ENCODE results near the gene TUBA1C.
A peak's percentile ranks its signal among the peaks of the same experiment; 100 is the strongest.

Gene TUBA1C

DNA sequence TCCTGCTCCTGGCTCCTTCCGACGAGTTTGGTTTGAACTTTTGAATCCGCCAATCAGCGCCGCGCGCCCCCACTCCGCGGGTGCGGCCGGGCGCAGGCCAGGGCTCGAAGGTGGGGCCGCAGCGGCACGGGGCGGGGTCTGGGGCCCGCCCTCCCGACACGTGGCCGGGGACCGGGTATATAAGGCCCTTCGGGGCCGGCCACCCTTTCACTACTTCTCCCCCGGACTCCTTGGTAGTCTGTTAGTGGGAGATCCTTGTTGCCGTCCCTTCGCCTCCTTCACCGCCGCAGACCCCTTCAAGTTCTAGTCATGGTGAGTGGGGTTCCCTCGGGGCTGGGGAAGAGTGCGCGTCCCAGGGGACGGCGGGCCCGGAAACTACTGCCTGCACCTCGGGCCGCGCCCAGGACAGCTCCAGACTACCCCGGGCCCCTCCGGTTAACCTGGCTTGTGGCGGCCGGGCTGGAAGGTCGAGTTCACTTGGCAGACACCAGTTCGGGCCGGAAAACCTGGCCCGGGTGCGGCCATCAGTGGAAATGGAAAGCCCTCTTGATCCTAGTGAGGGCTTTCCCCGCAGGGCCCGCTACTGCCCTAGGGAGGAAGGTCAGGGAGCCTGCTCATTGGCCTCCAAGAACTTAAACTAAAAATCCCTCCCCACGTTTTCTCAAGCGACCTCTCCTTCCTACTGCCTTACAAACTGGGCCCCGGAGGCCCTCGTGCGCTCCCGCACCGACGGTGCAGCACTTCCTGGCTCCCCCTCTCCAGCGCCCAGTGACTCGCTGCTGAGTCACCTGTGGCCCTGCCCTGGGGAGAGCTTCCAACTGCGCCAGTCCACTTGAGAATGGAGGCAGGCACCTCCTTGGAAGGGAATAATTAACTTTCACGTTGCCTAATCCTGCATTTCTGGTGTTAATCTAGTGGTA, at the start of gene TUBA1C:
Gene TUBA1C (plus strand): TSS at position 210 of the 920 bp plus-strand sequence. CDS start 100 bp downstream, at position 310.
- H3K27ac ChIP-seq (ENCODE audit: extremely low read depth, low read depth, low read length) = peak within 1 kb of the TSS; percentile 84
- H3K9me3 ChIP-seq (ENCODE audit: control insufficient read depth, insufficient read depth, low read depth, low read length) = no peaks in the 10 kb centered on the region
- H3K4me3 ChIP-seq (ENCODE audit: low read depth, low read length) = peak within 1 kb of the TSS; percentile 94
- ChIA-PET CTCF (interaction anchor here (0.7 to 3.9 kb wide), 7 partner anchors 25 to 1503 kb away, joined by 3 to 17 read pairs (median 7); partner anchors contain the start of gene RHEBL1), POLR2A (interaction anchor here (0.6 to 4.0 kb wide), 22 partner anchors 10 to 347 kb away, joined by 3 to 33 read pairs (median 4); partner anchors contain the start of genes ARF3, DNAJC22, PRPH and SPATS2)
- H3K4me1 ChIP-seq (ENCODE audit: control insufficient read depth, insufficient read depth, low read length) = peaks cover 5% of the 10 kb centered on the region
- H3K36me3 ChIP-seq (ENCODE audit: control insufficient read depth in 2 of 2, insufficient read depth in 1 of 2, low read length in 2 of 2) = peaks cover 14 to 33% of the 10 kb centered on the region in 2 experiments
- TF ChIP-seq, protein P1, sequence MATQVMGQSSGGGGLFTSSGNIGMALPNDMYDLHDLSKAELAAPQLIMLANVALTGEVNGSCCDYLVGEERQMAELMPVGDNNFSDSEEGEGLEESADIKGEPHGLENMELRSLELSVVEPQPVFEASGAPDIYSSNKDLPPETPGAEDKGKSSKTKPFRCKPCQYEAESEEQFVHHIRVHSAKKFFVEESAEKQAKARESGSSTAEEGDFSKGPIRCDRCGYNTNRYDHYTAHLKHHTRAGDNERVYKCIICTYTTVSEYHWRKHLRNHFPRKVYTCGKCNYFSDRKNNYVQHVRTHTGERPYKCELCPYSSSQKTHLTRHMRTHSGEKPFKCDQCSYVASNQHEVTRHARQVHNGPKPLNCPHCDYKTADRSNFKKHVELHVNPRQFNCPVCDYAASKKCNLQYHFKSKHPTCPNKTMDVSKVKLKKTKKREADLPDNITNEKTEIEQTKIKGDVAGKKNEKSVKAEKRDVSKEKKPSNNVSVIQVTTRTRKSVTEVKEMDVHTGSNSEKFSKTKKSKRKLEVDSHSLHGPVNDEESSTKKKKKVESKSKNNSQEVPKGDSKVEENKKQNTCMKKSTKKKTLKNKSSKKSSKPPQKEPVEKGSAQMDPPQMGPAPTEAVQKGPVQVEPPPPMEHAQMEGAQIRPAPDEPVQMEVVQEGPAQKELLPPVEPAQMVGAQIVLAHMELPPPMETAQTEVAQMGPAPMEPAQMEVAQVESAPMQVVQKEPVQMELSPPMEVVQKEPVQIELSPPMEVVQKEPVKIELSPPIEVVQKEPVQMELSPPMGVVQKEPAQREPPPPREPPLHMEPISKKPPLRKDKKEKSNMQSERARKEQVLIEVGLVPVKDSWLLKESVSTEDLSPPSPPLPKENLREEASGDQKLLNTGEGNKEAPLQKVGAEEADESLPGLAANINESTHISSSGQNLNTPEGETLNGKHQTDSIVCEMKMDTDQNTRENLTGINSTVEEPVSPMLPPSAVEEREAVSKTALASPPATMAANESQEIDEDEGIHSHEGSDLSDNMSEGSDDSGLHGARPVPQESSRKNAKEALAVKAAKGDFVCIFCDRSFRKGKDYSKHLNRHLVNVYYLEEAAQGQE (tag by site-specific recombination; IDR thresholded peaks at IDR 0.05) = peak; percentile 60
- TF ChIP-seq, protein P2, sequence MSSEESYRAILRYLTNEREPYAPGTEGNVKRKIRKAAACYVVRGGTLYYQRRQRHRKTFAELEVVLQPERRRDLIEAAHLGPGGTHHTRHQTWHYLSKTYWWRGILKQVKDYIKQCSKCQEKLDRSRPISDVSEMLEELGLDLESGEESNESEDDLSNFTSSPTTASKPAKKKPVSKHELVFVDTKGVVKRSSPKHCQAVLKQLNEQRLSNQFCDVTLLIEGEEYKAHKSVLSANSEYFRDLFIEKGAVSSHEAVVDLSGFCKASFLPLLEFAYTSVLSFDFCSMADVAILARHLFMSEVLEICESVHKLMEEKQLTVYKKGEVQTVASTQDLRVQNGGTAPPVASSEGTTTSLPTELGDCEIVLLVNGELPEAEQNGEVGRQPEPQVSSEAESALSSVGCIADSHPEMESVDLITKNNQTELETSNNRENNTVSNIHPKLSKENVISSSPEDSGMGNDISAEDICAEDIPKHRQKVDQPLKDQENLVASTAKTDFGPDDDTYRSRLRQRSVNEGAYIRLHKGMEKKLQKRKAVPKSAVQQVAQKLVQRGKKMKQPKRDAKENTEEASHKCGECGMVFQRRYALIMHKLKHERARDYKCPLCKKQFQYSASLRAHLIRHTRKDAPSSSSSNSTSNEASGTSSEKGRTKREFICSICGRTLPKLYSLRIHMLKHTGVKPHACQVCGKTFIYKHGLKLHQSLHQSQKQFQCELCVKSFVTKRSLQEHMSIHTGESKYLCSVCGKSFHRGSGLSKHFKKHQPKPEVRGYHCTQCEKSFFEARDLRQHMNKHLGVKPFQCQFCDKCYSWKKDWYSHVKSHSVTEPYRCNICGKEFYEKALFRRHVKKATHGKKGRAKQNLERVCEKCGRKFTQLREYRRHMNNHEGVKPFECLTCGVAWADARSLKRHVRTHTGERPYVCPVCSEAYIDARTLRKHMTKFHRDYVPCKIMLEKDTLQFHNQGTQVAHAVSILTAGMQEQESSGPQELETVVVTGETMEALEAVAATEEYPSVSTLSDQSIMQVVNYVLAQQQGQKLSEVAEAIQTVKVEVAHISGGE (tag by site-specific recombination; conservative IDR thresholded peaks at IDR 0.05; ENCODE audit: low read depth) = peak; percentile 94
- TF ChIP-seq ZNF24 (tag by site-specific recombination; IDR thresholded peaks at IDR 0.05) = no peak; the same call in none of the 2 replicates
- no peak for TF ChIP-seq ZNF626 (tag by site-specific recombination; IDR thresholded peaks at IDR 0.05)
- TF ChIP-seq ZNF548 (tag by site-specific recombination; IDR thresholded peaks at IDR 0.05) = no peak
- TF ChIP-seq ZBTB17 (tag by site-specific recombination; IDR thresholded peaks at IDR 0.05) = peak; percentile 71
- TF ChIP-seq ZNF335 (tag by site-specific recombination; conservative IDR thresholded peaks at IDR 0.05) = peak; percentile 82
- TF ChIP-seq, protein P3, sequence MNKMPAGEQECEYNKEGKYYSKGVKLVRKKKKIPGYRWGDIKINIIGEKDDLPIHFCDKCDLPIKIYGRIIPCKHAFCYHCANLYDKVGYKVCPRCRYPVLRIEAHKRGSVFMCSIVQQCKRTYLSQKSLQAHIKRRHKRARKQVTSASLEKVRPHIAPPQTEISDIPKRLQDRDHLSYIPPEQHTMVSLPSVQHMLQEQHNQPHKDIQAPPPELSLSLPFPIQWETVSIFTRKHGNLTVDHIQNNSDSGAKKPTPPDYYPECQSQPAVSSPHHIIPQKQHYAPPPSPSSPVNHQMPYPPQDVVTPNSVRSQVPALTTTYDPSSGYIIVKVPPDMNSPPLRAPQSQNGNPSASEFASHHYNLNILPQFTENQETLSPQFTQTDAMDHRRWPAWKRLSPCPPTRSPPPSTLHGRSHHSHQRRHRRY (tag by site-specific recombination; IDR thresholded peaks at IDR 0.05) = no peak
- TF ChIP-seq, protein P4, sequence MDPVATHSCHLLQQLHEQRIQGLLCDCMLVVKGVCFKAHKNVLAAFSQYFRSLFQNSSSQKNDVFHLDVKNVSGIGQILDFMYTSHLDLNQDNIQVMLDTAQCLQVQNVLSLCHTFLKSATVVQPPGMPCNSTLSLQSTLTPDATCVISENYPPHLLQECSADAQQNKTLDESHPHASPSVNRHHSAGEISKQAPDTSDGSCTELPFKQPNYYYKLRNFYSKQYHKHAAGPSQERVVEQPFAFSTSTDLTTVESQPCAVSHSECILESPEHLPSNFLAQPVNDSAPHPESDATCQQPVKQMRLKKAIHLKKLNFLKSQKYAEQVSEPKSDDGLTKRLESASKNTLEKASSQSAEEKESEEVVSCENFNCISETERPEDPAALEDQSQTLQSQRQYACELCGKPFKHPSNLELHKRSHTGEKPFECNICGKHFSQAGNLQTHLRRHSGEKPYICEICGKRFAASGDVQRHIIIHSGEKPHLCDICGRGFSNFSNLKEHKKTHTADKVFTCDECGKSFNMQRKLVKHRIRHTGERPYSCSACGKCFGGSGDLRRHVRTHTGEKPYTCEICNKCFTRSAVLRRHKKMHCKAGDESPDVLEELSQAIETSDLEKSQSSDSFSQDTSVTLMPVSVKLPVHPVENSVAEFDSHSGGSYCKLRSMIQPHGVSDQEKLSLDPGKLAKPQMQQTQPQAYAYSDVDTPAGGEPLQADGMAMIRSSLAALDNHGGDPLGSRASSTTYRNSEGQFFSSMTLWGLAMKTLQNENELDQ (tag by site-specific recombination; IDR thresholded peaks at IDR 0.05; ENCODE audit: low read depth) = no peak
- TF ChIP-seq ZNF76 (tag by site-specific recombination; IDR thresholded peaks at IDR 0.05; ENCODE audit: borderline replicate concordance, low read depth) = 0 out of 2 replicates have a peak, but pooled peaks have one; percentile 66
- TF ChIP-seq ZNF521 (tag by site-specific recombination; IDR thresholded peaks at IDR 0.05) = no peak
- TF ChIP-seq ZNF354C (tag by site-specific recombination; IDR thresholded peaks at IDR 0.05; ENCODE audit: borderline replicate concordance, low read depth) = no peak
- no peak for TF ChIP-seq SETDB1 (IDR thresholded peaks at IDR 0.05; ENCODE audit: insufficient read length, low read length)
- 0 out of 2 replicates have a peak, but pooled peaks have one; percentile 29 for TF ChIP-seq ZNF501 (tag by site-specific recombination; IDR thresholded peaks at IDR 0.05)
- TF ChIP-seq ZNF121 (tag by site-specific recombination; IDR thresholded peaks at IDR 0.05) = peak; percentile 18; the same call in 1 of the 2 replicates
- peak; percentile 75 for TF ChIP-seq ZNF660 (tag by site-specific recombination; IDR thresholded peaks at IDR 0.05)
- peak; percentile 81 for TF ChIP-seq ZBTB20 (tag by site-specific recombination; IDR thresholded peaks at IDR 0.05)
- TF ChIP-seq, protein P5, sequence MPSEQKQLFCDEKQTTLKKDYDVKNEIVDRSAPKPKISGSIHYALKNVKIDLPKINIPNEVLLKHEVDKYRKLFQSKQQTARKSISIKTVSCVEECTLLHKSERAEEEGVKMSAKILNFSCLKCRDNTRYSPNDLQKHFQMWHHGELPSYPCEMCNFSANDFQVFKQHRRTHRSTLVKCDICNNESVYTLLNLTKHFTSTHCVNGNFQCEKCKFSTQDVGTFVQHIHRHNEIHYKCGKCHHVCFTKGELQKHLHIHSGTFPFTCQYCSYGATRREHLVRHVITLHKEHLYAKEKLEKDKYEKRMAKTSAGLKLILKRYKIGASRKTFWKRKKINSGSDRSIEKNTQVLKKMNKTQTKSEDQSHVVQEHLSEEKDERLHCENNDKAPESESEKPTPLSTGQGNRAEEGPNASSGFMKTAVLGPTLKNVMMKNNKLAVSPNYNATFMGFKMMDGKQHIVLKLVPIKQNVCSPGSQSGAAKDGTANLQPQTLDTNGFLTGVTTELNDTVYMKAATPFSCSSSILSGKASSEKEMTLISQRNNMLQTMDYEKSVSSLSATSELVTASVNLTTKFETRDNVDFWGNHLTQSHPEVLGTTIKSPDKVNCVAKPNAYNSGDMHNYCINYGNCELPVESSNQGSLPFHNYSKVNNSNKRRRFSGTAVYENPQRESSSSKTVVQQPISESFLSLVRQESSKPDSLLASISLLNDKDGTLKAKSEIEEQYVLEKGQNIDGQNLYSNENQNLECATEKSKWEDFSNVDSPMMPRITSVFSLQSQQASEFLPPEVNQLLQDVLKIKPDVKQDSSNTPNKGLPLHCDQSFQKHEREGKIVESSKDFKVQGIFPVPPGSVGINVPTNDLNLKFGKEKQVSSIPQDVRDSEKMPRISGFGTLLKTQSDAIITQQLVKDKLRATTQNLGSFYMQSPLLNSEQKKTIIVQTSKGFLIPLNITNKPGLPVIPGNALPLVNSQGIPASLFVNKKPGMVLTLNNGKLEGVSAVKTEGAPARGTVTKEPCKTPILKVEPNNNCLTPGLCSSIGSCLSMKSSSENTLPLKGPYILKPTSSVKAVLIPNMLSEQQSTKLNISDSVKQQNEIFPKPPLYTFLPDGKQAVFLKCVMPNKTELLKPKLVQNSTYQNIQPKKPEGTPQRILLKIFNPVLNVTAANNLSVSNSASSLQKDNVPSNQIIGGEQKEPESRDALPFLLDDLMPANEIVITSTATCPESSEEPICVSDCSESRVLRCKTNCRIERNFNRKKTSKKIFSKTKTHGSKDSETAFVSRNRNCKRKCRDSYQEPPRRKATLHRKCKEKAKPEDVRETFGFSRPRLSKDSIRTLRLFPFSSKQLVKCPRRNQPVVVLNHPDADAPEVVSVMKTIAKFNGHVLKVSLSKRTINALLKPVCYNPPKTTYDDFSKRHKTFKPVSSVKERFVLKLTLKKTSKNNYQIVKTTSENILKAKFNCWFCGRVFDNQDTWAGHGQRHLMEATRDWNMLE (tag by site-specific recombination; conservative IDR thresholded peaks at IDR 0.05; ENCODE audit: low read depth) = no peak
- 0 out of 2 replicates have a peak, but pooled peaks have one; percentile 40 for TF ChIP-seq ZNF843 (tag by site-specific recombination; IDR thresholded peaks at IDR 0.05)
